ENCODE data around the gene POLR1B. TPM values are rescaled to one million over a fixed set of nuclear protein-coding genes. Genes with fewer than 3 reads are reported as not detected.

Gene POLR1B
- total RNA-seq, 1 donor from 2014 or later = 12.1 TPM

DNA sequence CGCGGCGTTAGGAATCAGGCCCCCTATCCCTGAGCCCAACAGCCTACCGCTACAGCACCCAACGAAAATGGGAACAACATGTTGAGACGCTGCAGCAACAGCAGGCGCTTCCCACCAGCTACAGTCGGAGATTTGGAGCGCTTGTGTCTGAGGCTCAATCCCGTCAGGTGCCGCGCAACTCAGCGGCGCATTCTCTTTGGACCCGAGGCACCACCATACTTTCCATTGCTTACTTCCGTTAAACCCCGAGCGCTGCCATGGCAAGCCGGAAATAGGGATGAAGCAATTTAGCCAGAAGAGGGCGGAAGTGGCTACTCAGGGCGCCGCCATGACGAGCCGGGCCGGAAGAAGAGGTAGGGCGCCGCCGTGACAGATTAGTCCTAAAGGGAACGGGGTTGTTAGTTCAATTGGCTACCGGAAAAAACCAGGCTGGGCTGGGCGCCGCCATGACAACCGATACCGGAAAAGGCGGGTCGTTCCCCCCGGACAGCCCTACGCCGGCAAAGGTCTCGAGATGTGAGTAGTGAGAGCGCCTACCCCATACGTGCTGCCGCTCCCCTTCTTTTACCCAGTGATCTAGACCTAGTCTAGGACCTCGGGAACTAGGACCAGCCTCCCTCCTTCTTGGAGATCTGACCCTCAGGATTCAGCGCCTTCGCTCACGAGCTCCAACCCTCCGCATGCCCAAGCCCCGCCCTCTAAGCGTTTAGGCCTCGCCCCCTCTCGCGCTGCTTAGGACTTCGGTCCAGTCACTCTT, 42.0 kb downstream of the POLR1B start, which contains the start of gene CHCHD5:
Gene CHCHD5, plus strand, starts transcription at position 476 of the 757 bp plus-strand sequence. Its CDS starts 39 bp downstream, at position 515.
- H3K36me3 Mint-ChIP-seq (ENCODE audit: low read depth) = peaks cover 8% of the 10 kb centered on the region
- peak within 1 kb of the TSS; percentile 85 for H3K4me3 Mint-ChIP-seq (ENCODE audit: unreplicated experiment)
- TF ChIP-seq, protein P1, sequence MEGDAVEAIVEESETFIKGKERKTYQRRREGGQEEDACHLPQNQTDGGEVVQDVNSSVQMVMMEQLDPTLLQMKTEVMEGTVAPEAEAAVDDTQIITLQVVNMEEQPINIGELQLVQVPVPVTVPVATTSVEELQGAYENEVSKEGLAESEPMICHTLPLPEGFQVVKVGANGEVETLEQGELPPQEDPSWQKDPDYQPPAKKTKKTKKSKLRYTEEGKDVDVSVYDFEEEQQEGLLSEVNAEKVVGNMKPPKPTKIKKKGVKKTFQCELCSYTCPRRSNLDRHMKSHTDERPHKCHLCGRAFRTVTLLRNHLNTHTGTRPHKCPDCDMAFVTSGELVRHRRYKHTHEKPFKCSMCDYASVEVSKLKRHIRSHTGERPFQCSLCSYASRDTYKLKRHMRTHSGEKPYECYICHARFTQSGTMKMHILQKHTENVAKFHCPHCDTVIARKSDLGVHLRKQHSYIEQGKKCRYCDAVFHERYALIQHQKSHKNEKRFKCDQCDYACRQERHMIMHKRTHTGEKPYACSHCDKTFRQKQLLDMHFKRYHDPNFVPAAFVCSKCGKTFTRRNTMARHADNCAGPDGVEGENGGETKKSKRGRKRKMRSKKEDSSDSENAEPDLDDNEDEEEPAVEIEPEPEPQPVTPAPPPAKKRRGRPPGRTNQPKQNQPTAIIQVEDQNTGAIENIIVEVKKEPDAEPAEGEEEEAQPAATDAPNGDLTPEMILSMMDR (IDR thresholded peaks at IDR 0.05) = peak; percentile 60

DNA sequence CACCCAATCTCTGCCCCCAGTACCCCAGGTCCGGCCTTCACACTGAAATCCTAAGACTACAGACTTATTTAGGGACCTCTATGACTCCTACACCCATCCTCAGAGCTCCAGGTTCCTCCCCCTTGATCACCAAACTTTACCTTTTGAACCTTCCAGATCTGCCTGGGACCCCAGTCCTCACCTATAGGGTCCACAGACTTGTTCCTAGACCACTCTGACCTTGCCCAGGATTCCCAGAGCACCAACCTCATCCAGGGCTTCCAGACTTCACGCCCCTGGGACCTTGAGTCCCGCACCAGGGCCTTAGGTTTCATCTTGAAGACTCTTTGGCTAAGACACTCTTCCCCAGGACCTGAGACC, 42.6 kb downstream of the POLR1B start:
- Mint-ChIP-seq H3K9me3 (ENCODE audit: low read depth) (no peaks in the 10 kb centered on the region), H3K27ac (ENCODE audit: unreplicated experiment) (peak overlapping the region; percentile 99), H3K27me3 (ENCODE audit: low read depth) (no peaks in the 10 kb centered on the region), H3K36me3 (ENCODE audit: low read depth) (peaks cover 8% of the 10 kb centered on the region), H3K4me1 (ENCODE audit: low read depth) (peaks cover 30% of the 10 kb centered on the region), H3K4me3 (ENCODE audit: unreplicated experiment) (peak overlapping the region; percentile 85)
- no peak for DNase-seq (ENCODE audit: low spot score)
- TF ChIP-seq, protein P1 (IDR thresholded peaks at IDR 0.05) = no peak

More for the DNA sequence above, 42.0 kb downstream of the POLR1B start, which contains the start of gene CHCHD5:
- Mint-ChIP-seq H3K27ac (ENCODE audit: unreplicated experiment) (peak within 1 kb of the TSS; percentile 99), H3K4me1 (ENCODE audit: low read depth) (peaks cover 35% of the 10 kb centered on the region), H3K9me3 (ENCODE audit: low read depth) (no peaks in the 10 kb centered on the region), H3K27me3 (ENCODE audit: low read depth) (no peaks in the 10 kb centered on the region)
- peak; percentile 98 for DNase-seq (ENCODE audit: low spot score)

DNA sequence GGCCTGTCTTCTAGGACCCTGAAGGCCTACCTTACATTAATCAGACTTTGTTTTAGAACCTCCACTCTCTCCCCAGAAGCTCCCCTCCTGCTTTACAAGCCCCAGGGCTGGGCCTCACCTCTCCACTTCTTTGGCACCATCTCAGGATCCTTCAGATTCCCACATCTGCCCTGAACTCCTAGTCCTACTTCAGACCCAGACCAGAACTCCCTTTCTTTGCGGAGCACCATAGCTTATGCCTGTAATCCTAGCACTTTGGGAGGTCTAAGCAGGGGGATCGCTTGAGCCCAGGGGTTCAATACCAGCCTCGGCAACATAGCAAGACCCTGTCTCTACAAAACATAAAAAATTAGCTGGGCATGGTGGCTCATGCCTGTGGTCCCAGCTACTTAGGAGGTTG, 43.1 kb downstream of the POLR1B start:
- peak overlapping the region; percentile 85 for H3K4me3 Mint-ChIP-seq (ENCODE audit: unreplicated experiment)
- TF ChIP-seq, protein P1 (IDR thresholded peaks at IDR 0.05) = no peak
- H3K27me3 Mint-ChIP-seq (ENCODE audit: low read depth) = no peaks in the 10 kb centered on the region
- DNase-seq (ENCODE audit: low spot score) = no peak
- peaks cover 30% of the 10 kb centered on the region for H3K4me1 Mint-ChIP-seq (ENCODE audit: low read depth)
- H3K9me3 Mint-ChIP-seq (ENCODE audit: low read depth) = no peaks in the 10 kb centered on the region
- peaks cover 8% of the 10 kb centered on the region for H3K36me3 Mint-ChIP-seq (ENCODE audit: low read depth)
- H3K27ac Mint-ChIP-seq (ENCODE audit: unreplicated experiment) = peak overlapping the region; percentile 99

DNA sequence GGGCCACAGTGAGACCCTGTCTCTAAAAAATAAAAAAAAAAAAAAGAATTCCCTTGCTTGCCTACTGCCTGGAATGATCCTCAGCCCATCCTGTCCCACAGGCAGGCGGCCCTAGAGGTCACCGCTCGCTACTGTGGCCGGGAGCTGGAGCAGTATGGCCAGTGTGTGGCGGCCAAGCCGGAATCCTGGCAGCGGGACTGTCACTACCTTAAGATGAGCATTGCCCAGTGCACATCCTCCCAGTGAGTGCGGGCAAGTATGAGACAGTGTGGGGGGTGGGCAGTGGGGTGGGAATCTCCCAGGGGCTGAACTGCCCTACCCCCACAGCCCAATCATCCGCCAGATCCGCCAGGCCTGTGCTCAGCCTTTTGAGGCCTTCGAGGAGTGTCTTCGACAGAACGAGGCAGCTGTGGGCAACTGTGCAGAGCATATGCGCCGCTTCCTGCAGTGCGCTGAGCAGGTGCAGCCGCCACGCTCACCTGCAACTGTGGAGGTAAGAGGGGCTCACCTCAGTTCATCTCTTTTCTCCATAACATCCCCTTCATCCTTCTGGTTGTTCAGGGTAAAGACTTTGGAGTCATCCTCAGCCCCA, 43.7 kb downstream of the POLR1B start:
- TF ChIP-seq, protein P1 (IDR thresholded peaks at IDR 0.05) = no peak
- H3K27ac Mint-ChIP-seq (ENCODE audit: unreplicated experiment) = no peak overlapping the region
- H3K4me1 Mint-ChIP-seq (ENCODE audit: low read depth) = peaks cover 30% of the 10 kb centered on the region
- peaks cover 8% of the 10 kb centered on the region for H3K36me3 Mint-ChIP-seq (ENCODE audit: low read depth)
- H3K4me3 Mint-ChIP-seq (ENCODE audit: unreplicated experiment) = no peak overlapping the region
- DNase-seq (ENCODE audit: low spot score) = no peak
- H3K9me3 Mint-ChIP-seq (ENCODE audit: low read depth) = no peaks in the 10 kb centered on the region
- no peaks in the 10 kb centered on the region for H3K27me3 Mint-ChIP-seq (ENCODE audit: low read depth)

DNA sequence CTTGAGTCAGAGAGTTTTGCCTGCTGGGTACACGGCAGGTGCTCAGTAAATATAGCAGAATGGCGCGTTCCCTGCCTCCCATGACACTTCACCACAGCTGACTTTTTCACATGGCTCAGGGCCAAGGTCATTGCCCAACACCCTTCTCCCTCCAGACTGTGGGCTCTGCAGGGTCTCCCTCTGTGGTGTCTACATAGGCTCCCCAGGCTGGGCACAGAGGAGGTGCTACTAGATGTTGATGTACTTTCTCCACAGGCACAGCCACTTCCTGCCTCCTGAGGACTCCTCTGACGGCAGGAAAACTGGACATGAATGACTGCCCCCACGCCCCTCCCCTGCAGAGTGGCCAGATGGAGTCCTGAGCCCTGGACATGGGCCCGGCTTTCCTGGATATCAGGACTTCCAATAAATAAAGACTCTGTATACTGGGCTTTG, 46.4 kb downstream of the POLR1B start:
- H3K36me3 Mint-ChIP-seq (ENCODE audit: low read depth) = peaks cover 8% of the 10 kb centered on the region
- no peak overlapping the region for H3K27ac Mint-ChIP-seq (ENCODE audit: unreplicated experiment)
- TF ChIP-seq, protein P1 (IDR thresholded peaks at IDR 0.05) = no peak
- no peaks in the 10 kb centered on the region for H3K9me3 Mint-ChIP-seq (ENCODE audit: low read depth)
- no peaks in the 10 kb centered on the region for H3K27me3 Mint-ChIP-seq (ENCODE audit: low read depth)
- H3K4me3 Mint-ChIP-seq (ENCODE audit: unreplicated experiment) = no peak overlapping the region
- peaks cover 19% of the 10 kb centered on the region for H3K4me1 Mint-ChIP-seq (ENCODE audit: low read depth)
- no peak for DNase-seq (ENCODE audit: low spot score)

All from chondrocyte (in vitro differentiated cells).